ENCODE measurements around the gene LONP2. TPM values are rescaled to one million over a fixed set of nuclear protein-coding genes. Genes with fewer than 3 reads are reported as not detected.

The LONP2 gene
- total RNA-seq, 2 experiments from 2014 or later: 77.2 to 81.0 TPM

DNA sequence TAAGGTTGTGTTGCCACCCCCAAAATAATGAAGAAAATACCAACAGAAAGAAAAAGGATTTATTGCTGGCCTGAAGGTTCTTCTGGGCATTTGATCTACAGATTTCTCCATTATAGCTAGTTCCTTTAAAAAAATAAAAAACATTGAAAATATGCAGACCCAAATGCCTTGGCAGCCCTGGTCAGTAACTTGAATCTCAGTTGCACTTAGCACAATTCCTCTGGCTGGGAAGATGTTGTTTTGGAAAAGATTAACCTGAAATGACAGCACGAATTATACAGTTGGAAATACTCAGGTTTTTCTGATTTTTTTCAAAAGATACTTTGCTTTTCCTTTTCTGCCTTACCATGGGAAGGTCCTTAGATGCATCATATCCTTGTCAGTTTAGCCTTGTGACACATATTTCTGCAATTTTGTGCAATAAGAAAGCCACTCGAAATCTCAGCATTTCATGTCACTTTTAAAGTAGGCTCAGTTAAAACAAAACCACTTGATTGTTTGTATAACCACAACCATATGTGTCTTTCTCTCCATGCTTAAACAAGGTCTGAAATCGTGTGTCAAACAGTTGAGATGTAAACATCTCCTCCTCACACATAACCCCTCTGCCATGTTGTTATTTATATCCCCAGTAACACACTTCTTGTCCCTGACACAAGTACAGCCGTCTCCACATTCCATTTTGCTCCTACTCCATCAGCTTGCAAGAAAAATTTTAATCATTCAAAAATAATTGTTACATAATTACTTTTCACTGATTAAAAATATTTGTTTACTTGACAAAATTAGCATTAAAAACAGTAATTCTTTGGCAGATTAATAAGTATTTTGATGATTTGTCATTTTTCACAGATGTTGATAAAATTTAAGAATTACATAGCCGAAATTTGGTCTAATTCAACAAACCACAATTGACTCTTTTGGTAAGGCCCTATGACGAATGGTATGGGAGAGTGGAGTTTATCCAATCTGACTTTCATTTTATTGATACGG, 80.0 kb downstream of the LONP2 start:
- no peak for ATAC-seq (ENCODE audit: poor library complexity)
- Mint-ChIP-seq H3K4me1 (ENCODE audit: low read depth) (peaks cover 53% of the 10 kb centered on the region), H3K9me3 (no peaks in the 10 kb centered on the region), H3K36me3 (ENCODE audit: low read depth) (peaks cover 58% of the 10 kb centered on the region), H3K4me3 (no peak overlapping the region), H3K27me3 (no peaks in the 10 kb centered on the region), H3K27ac (no peak overlapping the region)
- TF ChIP-seq, protein P1, sequence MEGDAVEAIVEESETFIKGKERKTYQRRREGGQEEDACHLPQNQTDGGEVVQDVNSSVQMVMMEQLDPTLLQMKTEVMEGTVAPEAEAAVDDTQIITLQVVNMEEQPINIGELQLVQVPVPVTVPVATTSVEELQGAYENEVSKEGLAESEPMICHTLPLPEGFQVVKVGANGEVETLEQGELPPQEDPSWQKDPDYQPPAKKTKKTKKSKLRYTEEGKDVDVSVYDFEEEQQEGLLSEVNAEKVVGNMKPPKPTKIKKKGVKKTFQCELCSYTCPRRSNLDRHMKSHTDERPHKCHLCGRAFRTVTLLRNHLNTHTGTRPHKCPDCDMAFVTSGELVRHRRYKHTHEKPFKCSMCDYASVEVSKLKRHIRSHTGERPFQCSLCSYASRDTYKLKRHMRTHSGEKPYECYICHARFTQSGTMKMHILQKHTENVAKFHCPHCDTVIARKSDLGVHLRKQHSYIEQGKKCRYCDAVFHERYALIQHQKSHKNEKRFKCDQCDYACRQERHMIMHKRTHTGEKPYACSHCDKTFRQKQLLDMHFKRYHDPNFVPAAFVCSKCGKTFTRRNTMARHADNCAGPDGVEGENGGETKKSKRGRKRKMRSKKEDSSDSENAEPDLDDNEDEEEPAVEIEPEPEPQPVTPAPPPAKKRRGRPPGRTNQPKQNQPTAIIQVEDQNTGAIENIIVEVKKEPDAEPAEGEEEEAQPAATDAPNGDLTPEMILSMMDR (IDR thresholded peaks at IDR 0.05): no peak
- H3K9me3 ChIP-seq (ENCODE audit: control insufficient read depth in 1 of 2, insufficient read depth in 1 of 2, low read length in 2 of 2): no peaks in the 10 kb centered on the region
- peaks cover 31% of the 10 kb centered on the region for H3K36me3 ChIP-seq (ENCODE audit: insufficient read depth, low read length)
- DNase-seq: no peak
- intact Hi-C loops (cut with DNase I, micrococcal nuclease): no loop called here
- H3K4me1 ChIP-seq (ENCODE audit: insufficient read depth, low read length): peaks cover 8% of the 10 kb centered on the region
- CTCF ChIA-PET: no interaction called here
- POLR2A ChIA-PET: no interaction called here
- no peak overlapping the region for H3K4me3 ChIP-seq (ENCODE audit: low read length)
- no peaks in the 10 kb centered on the region for H3K27me3 ChIP-seq (ENCODE audit: control insufficient read depth in 1 of 2, insufficient read depth in 2 of 2, low read length in 2 of 2)
- no peak overlapping the region for H3K27ac ChIP-seq (ENCODE audit: low read depth in 1 of 2, low read length in 2 of 2)

DNA sequence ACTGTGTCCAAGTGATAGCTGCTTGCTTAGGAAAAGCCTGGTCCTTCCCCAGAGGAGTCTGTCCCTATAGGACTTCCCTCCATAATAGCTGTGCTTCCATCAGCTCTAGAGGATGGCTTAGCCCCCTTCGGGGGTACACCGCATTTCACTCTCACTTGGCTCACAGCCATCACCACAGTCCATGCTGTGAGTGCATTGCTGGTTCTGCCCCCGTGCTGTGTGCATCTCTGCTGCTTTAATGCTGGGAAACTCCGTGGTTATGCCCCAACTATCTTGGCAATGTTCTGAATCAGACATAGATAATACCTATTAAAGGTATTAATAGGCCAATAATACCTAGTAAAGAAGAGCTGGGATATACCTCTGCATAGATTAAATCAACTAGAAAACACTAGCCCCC, 82.8 kb downstream of the LONP2 start:
- no peaks in the 10 kb centered on the region for H3K9me3 Mint-ChIP-seq
- H3K27ac Mint-ChIP-seq: no peak overlapping the region
- Histone ChIP-seq H3K4me1 (ENCODE audit: insufficient read depth, low read length) (no peaks in the 10 kb centered on the region), H3K27me3 (ENCODE audit: control insufficient read depth in 1 of 2, insufficient read depth in 2 of 2, low read length in 2 of 2) (no peaks in the 10 kb centered on the region), H3K9me3 (ENCODE audit: control insufficient read depth in 1 of 2, insufficient read depth in 1 of 2, low read length in 2 of 2) (no peaks in the 10 kb centered on the region), H3K4me3 (ENCODE audit: low read length) (no peak overlapping the region), H3K27ac (ENCODE audit: low read depth in 1 of 2, low read length in 2 of 2) (no peak overlapping the region), H3K36me3 (ENCODE audit: insufficient read depth, low read length) (peaks cover 23% of the 10 kb centered on the region)
- H3K36me3 Mint-ChIP-seq (ENCODE audit: low read depth): peaks cover 70% of the 10 kb centered on the region
- intact Hi-C loops (cut with DNase I, micrococcal nuclease): no loop called here
- POLR2A ChIA-PET: no interaction called here
- peaks cover 51% of the 10 kb centered on the region for H3K4me1 Mint-ChIP-seq (ENCODE audit: low read depth)
- ATAC-seq (ENCODE audit: poor library complexity): no peak
- no peaks in the 10 kb centered on the region for H3K27me3 Mint-ChIP-seq
- no peak for DNase-seq
- CTCF ChIA-PET: no interaction called here
- no peak overlapping the region for H3K4me3 Mint-ChIP-seq
- TF ChIP-seq, protein P1 (IDR thresholded peaks at IDR 0.05): no peak

DNA sequence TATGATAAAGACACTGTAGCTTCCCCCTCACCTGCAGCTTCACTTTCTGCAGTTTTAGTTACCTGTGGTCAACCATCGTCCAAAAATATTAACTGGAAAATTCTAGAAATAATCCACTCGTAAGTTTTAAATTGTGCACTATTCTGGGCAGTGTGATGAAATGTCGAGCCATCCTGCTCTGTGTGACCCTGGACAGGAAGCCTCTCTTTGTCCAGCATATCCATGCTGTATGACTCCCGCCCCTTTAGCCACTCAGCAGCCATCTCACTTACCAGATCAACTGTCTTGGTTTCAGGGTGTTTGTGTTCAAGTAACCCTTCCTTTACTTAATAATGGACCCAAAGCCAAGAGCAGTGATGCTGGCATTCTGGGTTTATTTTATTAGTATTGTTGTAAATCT, 85.0 kb downstream of the LONP2 start:
- H3K4me1 ChIP-seq (ENCODE audit: insufficient read depth, low read length): no peaks in the 10 kb centered on the region
- TF ChIP-seq, protein P1 (IDR thresholded peaks at IDR 0.05): no peak
- Mint-ChIP-seq H3K9me3 (no peaks in the 10 kb centered on the region), H3K27me3 (no peaks in the 10 kb centered on the region), H3K4me1 (ENCODE audit: low read depth) (peaks cover 40% of the 10 kb centered on the region), H3K4me3 (no peak overlapping the region), H3K36me3 (ENCODE audit: low read depth) (peaks cover 70% of the 10 kb centered on the region), H3K27ac (no peak overlapping the region)
- ATAC-seq (ENCODE audit: poor library complexity) (no peak), DNase-seq (no peak)
- POLR2A ChIA-PET: no interaction called here
- intact Hi-C loops (cut with DNase I, micrococcal nuclease): no loop called here
- CTCF ChIA-PET: no interaction called here
- H3K27me3 ChIP-seq (ENCODE audit: control insufficient read depth in 1 of 2, insufficient read depth in 2 of 2, low read length in 2 of 2): no peaks in the 10 kb centered on the region
- no peak overlapping the region for H3K27ac ChIP-seq (ENCODE audit: low read depth in 1 of 2, low read length in 2 of 2)
- H3K4me3 ChIP-seq (ENCODE audit: low read length): no peak overlapping the region
- peaks cover 23% of the 10 kb centered on the region for H3K36me3 ChIP-seq (ENCODE audit: insufficient read depth, low read length)
- H3K9me3 ChIP-seq (ENCODE audit: control insufficient read depth in 1 of 2, insufficient read depth in 1 of 2, low read length in 2 of 2): no peaks in the 10 kb centered on the region
